Keratinocyte (primary cell): Measurements from ENCODE around the gene LIN28B. TPM values are rescaled to one million over a fixed set of nuclear protein-coding genes. Genes with fewer than 3 reads are reported as not detected.
A peak's percentile ranks its signal among the peaks of the same experiment; 100 is the strongest.

ENCODE experiments used
- DNase-seq: peaks from one replicate; pipeline ENCODE4 v3.0.0-alpha.2; 2011; ENCODE audit warnings: low read depth, missing footprints, low spot score
- FAIRE-seq: peaks from 2 replicates; lab custom pipeline; 2011; peaks lifted over from hg19 to GRCh38; lab: Jason Lieb, UNC
- H2AFZ ChIP-seq: 2 replicates; pipeline ENCODE4 v1.6.0; 2012; ENCODE audit warnings: low read length, control low read depth, inconsistent platforms; ENCODE audit not compliant: control insufficient read depth
- H3K27ac ChIP-seq: 2 replicates; pipeline ENCODE4 v1.5.1; 2011; ENCODE audit warnings: low read length; ENCODE audit not compliant: control insufficient read depth, insufficient read depth
- H3K27me3 ChIP-seq: 3 replicates; pipeline ENCODE4 v1.6.0; 2011; ENCODE audit warnings: low read length; ENCODE audit not compliant: control insufficient read depth, insufficient read depth; ENCODE audit errors: extremely low read depth
- H3K36me3 ChIP-seq, 2 experiments: 2 replicates in 1 of 2; 3 replicates in 1 of 2; pipeline ENCODE4 v1.5.1; 2011; ENCODE audit warnings: low read length in 2 of 2, mild to moderate bottlenecking in 1 of 2; ENCODE audit not compliant: control insufficient read depth in 2 of 2, insufficient read depth in 2 of 2; ENCODE audit errors: extremely low read depth in 1 of 2
- H3K4me1 ChIP-seq: 3 replicates; pipeline ENCODE4 v1.5.1; 2011; ENCODE audit warnings: low read length; ENCODE audit not compliant: control insufficient read depth, insufficient read depth; ENCODE audit errors: extremely low read depth
- H3K4me2 ChIP-seq: 3 replicates; pipeline ENCODE4 v1.6.0; 2011; ENCODE audit warnings: low read depth, low read length; ENCODE audit not compliant: control insufficient read depth, insufficient read depth; ENCODE audit errors: extremely low read depth
- H3K4me3 ChIP-seq, 3 experiments: fragments of 200-600 bp in 1 of 3; sonication (generic) in 1 of 3; 2 replicates in 2 of 3; 3 replicates in 1 of 3; pipeline ENCODE4 v1.5.1; 2011 to 2016; ENCODE audit warnings: low read length in 3 of 3, mild to moderate bottlenecking in 3 of 3, control low read depth in 2 of 3, inconsistent platforms in 1 of 3, low read depth in 1 of 3, mixed read lengths in 1 of 3, mixed run types in 1 of 3, moderate library complexity in 1 of 3; ENCODE audit not compliant: control insufficient read depth in 2 of 3, insufficient read depth in 2 of 3; ENCODE audit errors: extremely low read depth in 1 of 3
- H3K79me2 ChIP-seq: 2 replicates; pipeline ENCODE4 v1.6.0; 2012; ENCODE audit warnings: low read length; ENCODE audit not compliant: control insufficient read depth, insufficient read depth
- H3K9ac ChIP-seq: 3 replicates; pipeline ENCODE4 v1.6.0; 2011; ENCODE audit warnings: low read length; ENCODE audit not compliant: control insufficient read depth, insufficient read depth; ENCODE audit errors: extremely low read depth
- H3K9me1 ChIP-seq: 3 replicates; pipeline ENCODE4 v1.6.0; 2011; ENCODE audit warnings: low read length; ENCODE audit not compliant: control insufficient read depth, insufficient read depth; ENCODE audit errors: extremely low read depth
- H3K9me3 ChIP-seq: 2 replicates; pipeline ENCODE4 v1.5.1; 2012; ENCODE audit warnings: low read depth, low read length; ENCODE audit not compliant: control insufficient read depth
- H4K20me1 ChIP-seq: 3 replicates; pipeline ENCODE4 v1.6.0; 2011; ENCODE audit warnings: low read length; ENCODE audit not compliant: control insufficient read depth, insufficient read depth; ENCODE audit errors: extremely low read depth
- EZH2 ChIP-seq: IDR thresholded peaks from one replicate; pipeline ENCODE4 v1.6.1; 2012; ENCODE audit warnings: inconsistent platforms, mild to moderate bottlenecking, low read length, moderate library complexity
- dilution Hi-C: fragments of 300-500 bp; cut with MboI; formaldehyde crosslinking; loops from one replicate; pipeline ENCODE4 v1.7.0; 2020; ENCODE audit warnings: low sequenced_read_pairs; ENCODE audit not compliant: extremely low pct_ligation_motif_present
- polyA plus RNA-seq, 5 experiments: library from polyadenylated mRNA; depleted of rRNA in 3 of 5; stranded (reverse) in 3 of 5; stranded (forward) in 1 of 5; unstranded in 1 of 5; fragments of >200 nt; gene quantifications; 1 replicate in 1 of 5; 2 replicates in 3 of 5; 3 replicates in 1 of 5; pipeline versions ENCODE4 v1.2.1 to v1.2.3, GENCODE V29; 2011 to 2012; ENCODE audit warnings: missing spikeins in 2 of 5, low read depth in 1 of 5, low replicate concordance in 1 of 5
- TF ChIP-seq, protein P1 (sequence below), 3 experiments: IDR thresholded peaks in 1 of 3; conservative IDR thresholded peaks in 1 of 3; optimal IDR thresholded peaks in 1 of 3; 2 replicates in 2 of 3; 3 replicates in 1 of 3; pipeline versions ENCODE3 to v1.5.1; 2011; ENCODE audit warnings: low read length in 3 of 3, mild to moderate bottlenecking in 3 of 3, moderate library complexity in 2 of 3, control low read depth in 1 of 3, inconsistent platforms in 1 of 3; ENCODE audit not compliant: insufficient read depth in 2 of 3; ENCODE audit errors: extremely low read depth in 1 of 3

The LIN28B gene
- polyA plus RNA-seq, 1 donor (not counting 4 experiments of a cell fraction or from before 2014, with no cell fraction given), result not detected

DNA sequence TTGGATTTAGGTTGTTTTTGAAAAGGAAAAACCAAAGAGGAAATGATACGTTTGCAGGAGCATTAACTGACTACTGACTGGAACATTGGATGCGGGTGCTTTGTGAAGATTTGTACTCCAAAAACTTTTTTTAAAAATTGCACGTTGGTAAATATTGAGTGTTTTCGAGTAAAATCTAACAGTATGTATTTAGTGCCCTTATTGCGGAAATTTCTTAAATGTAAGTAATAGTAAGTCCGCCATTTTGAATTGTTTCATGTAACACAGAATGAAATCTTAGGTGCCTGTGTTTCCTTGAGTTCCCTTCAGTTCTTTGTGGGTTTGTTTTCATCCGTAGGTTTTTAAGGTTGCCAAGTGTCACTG lies 15.2 kb upstream of the LIN28B start:
- DNase-seq (no peak), FAIRE-seq (no peak)
- Histone ChIP-seq H3K79me2 (no peaks in the 10 kb centered on the region), H3K4me2 (peak overlapping the region; percentile 66), H2AFZ (no peak overlapping the region), H3K4me3 (peak overlapping the region in 2 of 3 experiments; percentile 25 to 34), H3K9me1 (no peaks in the 10 kb centered on the region), H3K9me3 (no peaks in the 10 kb centered on the region), H4K20me1 (no peaks in the 10 kb centered on the region), H3K36me3 (no peaks in the 10 kb centered on the region), H3K27ac (no peak overlapping the region), H3K9ac (no peak overlapping the region), H3K4me1 (no peaks in the 10 kb centered on the region), H3K27me3 (peaks cover 38% of the 10 kb centered on the region)
- dilution Hi-C loops, result no loop called here
- no peak for TF ChIP-seq EZH2

DNA sequence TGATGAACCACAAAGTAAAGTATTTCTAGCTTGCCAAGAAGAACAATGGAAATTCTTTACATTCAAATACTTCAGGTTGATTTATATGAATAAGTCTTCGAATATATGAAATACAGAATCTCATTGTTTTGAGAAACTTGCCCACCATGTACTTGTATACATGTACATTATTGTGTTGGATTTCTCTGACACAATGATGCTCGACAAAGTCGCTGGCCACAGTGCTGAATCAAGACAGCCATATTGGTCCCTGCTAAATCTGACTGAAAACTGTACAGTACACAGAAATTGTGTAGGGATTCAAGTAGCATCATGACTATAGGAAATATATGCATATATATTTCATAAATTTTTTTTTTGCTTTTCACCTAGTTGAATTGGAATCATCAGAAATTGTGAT lies 13.1 kb upstream of the LIN28B start:
- Histone ChIP-seq H3K27ac (no peak overlapping the region), H3K27me3 (peaks cover 34% of the 10 kb centered on the region), H3K9me3 (no peaks in the 10 kb centered on the region), H3K9ac (no peak overlapping the region), H3K4me3 (no peak overlapping the region), H3K4me1 (no peaks in the 10 kb centered on the region), H3K79me2 (no peaks in the 10 kb centered on the region), H4K20me1 (no peaks in the 10 kb centered on the region), H2AFZ (no peak overlapping the region), H3K9me1 (no peaks in the 10 kb centered on the region), H3K4me2 (no peak overlapping the region), H3K36me3 (no peaks in the 10 kb centered on the region)
- DNase-seq (no peak), FAIRE-seq (no peak)
- dilution Hi-C loops, result no loop called here
- TF ChIP-seq EZH2, result no peak
- TF ChIP-seq, protein P1, sequence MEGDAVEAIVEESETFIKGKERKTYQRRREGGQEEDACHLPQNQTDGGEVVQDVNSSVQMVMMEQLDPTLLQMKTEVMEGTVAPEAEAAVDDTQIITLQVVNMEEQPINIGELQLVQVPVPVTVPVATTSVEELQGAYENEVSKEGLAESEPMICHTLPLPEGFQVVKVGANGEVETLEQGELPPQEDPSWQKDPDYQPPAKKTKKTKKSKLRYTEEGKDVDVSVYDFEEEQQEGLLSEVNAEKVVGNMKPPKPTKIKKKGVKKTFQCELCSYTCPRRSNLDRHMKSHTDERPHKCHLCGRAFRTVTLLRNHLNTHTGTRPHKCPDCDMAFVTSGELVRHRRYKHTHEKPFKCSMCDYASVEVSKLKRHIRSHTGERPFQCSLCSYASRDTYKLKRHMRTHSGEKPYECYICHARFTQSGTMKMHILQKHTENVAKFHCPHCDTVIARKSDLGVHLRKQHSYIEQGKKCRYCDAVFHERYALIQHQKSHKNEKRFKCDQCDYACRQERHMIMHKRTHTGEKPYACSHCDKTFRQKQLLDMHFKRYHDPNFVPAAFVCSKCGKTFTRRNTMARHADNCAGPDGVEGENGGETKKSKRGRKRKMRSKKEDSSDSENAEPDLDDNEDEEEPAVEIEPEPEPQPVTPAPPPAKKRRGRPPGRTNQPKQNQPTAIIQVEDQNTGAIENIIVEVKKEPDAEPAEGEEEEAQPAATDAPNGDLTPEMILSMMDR (optimal IDR thresholded peaks at IDR 0.05 in 1 of 3, IDR thresholded peaks at IDR 0.05 in 1 of 3, conservative IDR thresholded peaks at IDR 0.05 in 1 of 3; ENCODE audit: extremely low read depth in 1 of 3, insufficient read depth in 2 of 3, low read length in 3 of 3), result no peak

DNA sequence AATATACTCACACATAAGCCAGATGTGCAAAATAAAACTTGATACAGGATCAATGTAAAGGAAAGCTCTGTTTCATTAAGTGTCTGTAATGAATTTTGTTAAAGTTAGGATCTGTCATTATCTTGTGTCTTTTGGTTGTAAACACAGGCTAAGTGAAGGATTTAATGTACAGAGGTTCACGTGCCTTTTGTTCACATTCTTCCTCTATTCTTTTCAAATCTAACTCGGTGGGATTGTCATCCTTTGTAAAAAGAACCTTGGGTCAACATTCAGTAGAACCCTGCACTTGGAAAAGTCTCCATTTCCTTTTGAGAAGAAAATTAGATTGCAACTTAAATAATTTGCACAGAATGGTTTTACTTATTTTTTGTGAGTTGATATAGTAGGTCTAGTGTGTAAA lies 7.7 kb upstream of the LIN28B start:
- H3K36me3 ChIP-seq, result no peaks in the 10 kb centered on the region
- no peak overlapping the region for H3K27ac ChIP-seq
- H3K4me3 ChIP-seq, result no peak overlapping the region
- dilution Hi-C loops, result no loop called here
- DNase-seq (no peak), FAIRE-seq (no peak)
- peaks cover 33% of the 10 kb centered on the region for H3K27me3 ChIP-seq
- no peaks in the 10 kb centered on the region for H3K9me1 ChIP-seq
- H3K4me2 ChIP-seq, result no peak overlapping the region
- TF ChIP-seq EZH2, result no peak
- TF ChIP-seq, protein P1 (optimal IDR thresholded peaks at IDR 0.05 in 1 of 3, IDR thresholded peaks at IDR 0.05 in 1 of 3, conservative IDR thresholded peaks at IDR 0.05 in 1 of 3; ENCODE audit: extremely low read depth in 1 of 3, insufficient read depth in 2 of 3, low read length in 3 of 3), result no peak
- no peaks in the 10 kb centered on the region for H3K9me3 ChIP-seq
- H3K79me2 ChIP-seq, result no peaks in the 10 kb centered on the region
- H3K9ac ChIP-seq, result no peak overlapping the region
- no peak overlapping the region for H2AFZ ChIP-seq
- no peaks in the 10 kb centered on the region for H4K20me1 ChIP-seq
- no peaks in the 10 kb centered on the region for H3K4me1 ChIP-seq
